Measurements from ENCODE around the gene AP2A2. TPM values are rescaled to one million over a fixed set of nuclear protein-coding genes. Genes with fewer than 3 reads are reported as not detected.

AP2A2 gene
- total RNA-seq, 1 donor from 2014 or later = 91.4 TPM

DNA sequence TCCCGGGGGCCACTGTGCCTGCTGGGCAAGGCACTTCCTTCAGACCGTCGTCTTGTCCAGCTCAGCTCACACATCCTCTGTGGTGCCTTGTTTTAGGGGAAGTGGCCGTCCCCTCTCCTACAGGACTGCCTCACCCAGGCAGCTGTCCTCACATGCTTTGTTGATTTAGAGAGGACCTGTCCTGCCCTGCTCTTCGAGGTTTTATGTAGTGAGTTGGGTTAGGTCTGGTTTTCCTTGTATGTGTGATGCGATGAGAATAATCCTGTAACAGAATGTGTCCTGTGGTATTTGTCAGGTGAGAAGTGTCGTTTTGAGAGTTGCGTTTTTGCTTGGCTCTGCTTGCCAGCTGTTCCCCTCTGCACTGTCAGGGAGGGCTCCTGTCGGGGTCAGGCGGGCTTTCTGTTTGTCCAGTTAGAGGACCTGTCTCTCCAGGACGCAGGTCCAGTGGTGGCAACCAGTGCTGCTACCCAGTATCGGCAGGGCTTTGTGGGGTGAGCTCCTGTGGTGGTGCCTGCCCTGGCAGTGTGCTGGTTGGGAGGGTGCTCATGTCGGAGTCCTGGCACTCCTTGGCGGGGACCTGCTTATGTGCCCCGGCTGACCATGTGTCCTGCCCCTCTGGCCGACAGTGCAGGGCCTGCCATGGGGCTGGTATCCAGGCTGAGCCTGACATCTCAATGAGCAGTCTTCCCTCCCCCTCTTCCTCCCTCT, 69.5 kb downstream of the AP2A2 start:
- no peak for DNase-seq (ENCODE audit: low read depth)
- Histone ChIP-seq H3K27me3 (ENCODE audit: control insufficient read depth, insufficient read depth, low read length) (no peaks in the 10 kb centered on the region), H3K36me3 (ENCODE audit: control insufficient read depth, insufficient read depth, low read length) (no peaks in the 10 kb centered on the region), H3K4me3 (ENCODE audit: low read depth, low read length) (no peak overlapping the region)
- TF ChIP-seq, protein P1, sequence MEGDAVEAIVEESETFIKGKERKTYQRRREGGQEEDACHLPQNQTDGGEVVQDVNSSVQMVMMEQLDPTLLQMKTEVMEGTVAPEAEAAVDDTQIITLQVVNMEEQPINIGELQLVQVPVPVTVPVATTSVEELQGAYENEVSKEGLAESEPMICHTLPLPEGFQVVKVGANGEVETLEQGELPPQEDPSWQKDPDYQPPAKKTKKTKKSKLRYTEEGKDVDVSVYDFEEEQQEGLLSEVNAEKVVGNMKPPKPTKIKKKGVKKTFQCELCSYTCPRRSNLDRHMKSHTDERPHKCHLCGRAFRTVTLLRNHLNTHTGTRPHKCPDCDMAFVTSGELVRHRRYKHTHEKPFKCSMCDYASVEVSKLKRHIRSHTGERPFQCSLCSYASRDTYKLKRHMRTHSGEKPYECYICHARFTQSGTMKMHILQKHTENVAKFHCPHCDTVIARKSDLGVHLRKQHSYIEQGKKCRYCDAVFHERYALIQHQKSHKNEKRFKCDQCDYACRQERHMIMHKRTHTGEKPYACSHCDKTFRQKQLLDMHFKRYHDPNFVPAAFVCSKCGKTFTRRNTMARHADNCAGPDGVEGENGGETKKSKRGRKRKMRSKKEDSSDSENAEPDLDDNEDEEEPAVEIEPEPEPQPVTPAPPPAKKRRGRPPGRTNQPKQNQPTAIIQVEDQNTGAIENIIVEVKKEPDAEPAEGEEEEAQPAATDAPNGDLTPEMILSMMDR (IDR thresholded peaks at IDR 0.05; ENCODE audit: insufficient read depth, low read length, poor library complexity, severe bottlenecking) = no peak

DNA sequence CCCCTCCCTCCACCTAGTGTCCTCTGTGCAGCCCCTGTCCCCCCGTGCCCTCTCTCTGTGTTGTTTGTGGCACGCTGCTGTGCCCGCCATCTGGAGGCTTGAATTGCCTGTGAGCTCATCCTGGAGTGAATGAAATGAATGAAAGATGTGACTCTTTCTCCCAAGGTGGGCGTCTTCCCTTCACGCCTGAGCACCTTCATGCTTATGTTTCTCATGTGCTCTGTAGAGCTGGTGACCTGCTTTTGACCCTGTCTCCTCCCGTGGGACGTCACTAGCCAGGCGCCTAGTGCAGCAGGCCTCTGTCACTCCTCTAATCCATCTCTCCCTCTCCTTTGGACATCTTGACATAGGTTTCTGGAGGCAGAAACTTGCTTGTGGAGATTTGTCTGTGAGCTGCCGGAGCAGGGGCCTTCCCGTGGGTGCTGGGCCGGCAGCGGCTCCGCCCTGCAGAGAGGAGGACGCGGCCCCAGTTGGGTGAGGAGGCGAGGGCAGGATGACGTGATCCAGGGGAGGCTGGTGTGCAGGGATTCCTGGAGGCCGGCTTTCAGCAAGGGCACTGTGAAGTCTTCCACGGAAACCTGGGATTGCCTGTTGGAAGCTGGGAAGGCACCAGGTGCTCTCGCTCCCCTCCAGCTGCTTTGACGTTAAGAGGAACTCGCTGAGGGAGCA, 70.2 kb downstream of the AP2A2 start:
- no peaks in the 10 kb centered on the region for H3K27me3 ChIP-seq (ENCODE audit: control insufficient read depth, insufficient read depth, low read length)
- peak; percentile 89 for DNase-seq (ENCODE audit: low read depth)
- TF ChIP-seq, protein P1 (IDR thresholded peaks at IDR 0.05; ENCODE audit: insufficient read depth, low read length, poor library complexity, severe bottlenecking) = peak; percentile 9
- H3K36me3 ChIP-seq (ENCODE audit: control insufficient read depth, insufficient read depth, low read length) = no peaks in the 10 kb centered on the region
- no peak overlapping the region for H3K4me3 ChIP-seq (ENCODE audit: low read depth, low read length)

DNA sequence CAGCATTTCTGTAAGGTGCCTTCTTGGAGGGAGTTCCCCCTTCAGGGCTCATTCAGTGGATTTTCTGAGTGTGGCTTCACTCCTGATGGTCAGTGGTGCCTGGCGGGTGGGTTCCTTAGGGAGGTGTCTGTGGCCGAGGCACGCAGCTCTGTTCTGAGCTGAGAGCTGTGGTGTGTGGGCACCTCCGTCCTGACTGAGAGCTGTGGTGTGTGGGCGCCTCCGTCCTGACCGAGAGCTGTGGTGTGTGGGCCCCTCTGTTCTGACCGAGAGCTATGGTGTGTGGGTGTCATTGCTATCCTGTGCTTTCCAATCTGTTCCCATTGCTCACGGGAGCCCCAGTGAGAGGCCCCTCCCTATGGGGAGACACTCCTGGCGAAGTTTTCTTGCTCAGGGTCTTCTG, 71.0 kb downstream of the AP2A2 start:
- H3K4me3 ChIP-seq (ENCODE audit: low read depth, low read length) = no peak overlapping the region

DNA sequence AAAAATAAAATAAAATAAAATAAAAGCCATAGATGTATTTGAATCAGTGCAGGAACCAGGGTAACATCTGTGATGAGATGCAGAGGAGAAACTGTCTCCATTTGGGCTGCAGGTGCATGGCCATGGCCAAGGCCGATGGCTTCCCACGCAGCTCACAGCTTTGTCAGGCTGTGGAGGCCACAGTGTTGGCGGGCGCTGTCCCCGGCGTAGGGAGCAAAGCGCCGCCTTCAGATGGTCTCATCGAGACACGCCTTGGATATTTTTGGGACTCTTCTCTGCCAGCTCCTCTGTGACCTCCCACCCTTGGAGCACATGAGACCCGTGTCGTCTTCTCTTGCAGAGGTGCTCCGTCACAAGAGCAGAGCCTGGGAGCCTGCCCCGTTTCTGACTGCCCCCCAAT, 72.2 kb downstream of the AP2A2 start:
- H3K27me3 ChIP-seq (ENCODE audit: control insufficient read depth, insufficient read depth, low read length) = no peaks in the 10 kb centered on the region
- TF ChIP-seq, protein P1 (IDR thresholded peaks at IDR 0.05; ENCODE audit: insufficient read depth, low read length, poor library complexity, severe bottlenecking) = no peak
- no peaks in the 10 kb centered on the region for H3K36me3 ChIP-seq (ENCODE audit: control insufficient read depth, insufficient read depth, low read length)
- no peak for DNase-seq (ENCODE audit: low read depth)
- H3K4me3 ChIP-seq (ENCODE audit: low read depth, low read length) = no peak overlapping the region

More for the DNA sequence above, 71.0 kb downstream of the AP2A2 start:
- no peak for DNase-seq (ENCODE audit: low read depth)
- TF ChIP-seq, protein P1 (IDR thresholded peaks at IDR 0.05; ENCODE audit: insufficient read depth, low read length, poor library complexity, severe bottlenecking) = no peak
- Histone ChIP-seq H3K27me3 (ENCODE audit: control insufficient read depth, insufficient read depth, low read length) (no peaks in the 10 kb centered on the region), H3K36me3 (ENCODE audit: control insufficient read depth, insufficient read depth, low read length) (no peaks in the 10 kb centered on the region)

DNA sequence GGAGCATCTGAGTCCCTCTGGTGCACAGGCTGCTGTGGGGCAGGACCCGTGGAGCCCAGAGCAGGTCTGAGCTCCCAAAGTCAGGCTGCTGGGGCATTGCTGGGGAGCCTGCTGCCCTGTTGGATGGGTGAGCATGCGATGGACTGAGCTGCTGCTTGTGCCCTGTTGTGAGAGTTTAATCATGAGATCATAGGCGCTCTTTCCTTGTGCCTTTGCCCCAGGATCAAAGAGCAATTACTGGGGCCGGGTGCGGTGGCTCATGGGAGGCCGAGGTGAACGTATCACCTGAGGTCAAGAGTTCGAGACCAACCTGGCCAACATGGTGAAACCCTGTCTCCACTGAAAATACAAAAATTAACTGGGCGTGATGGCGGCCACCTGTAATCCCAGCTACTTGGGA, 73.3 kb downstream of the AP2A2 start:
- no peaks in the 10 kb centered on the region for H3K27me3 ChIP-seq (ENCODE audit: control insufficient read depth, insufficient read depth, low read length)
- DNase-seq (ENCODE audit: low read depth) = no peak
- TF ChIP-seq, protein P1 (IDR thresholded peaks at IDR 0.05; ENCODE audit: insufficient read depth, low read length, poor library complexity, severe bottlenecking) = no peak
- no peaks in the 10 kb centered on the region for H3K36me3 ChIP-seq (ENCODE audit: control insufficient read depth, insufficient read depth, low read length)
- no peak overlapping the region for H3K4me3 ChIP-seq (ENCODE audit: low read depth, low read length)
